K562 (cell line): ENCODE data around the gene CHD8.

ENCODE experiments used
- BCLAF1 ChIP-seq, 2 experiments: fragments of 450-650 bp in 1 of 2; IDR thresholded peaks; 2 replicates each; pipeline ENCODE4 v1.6.1; 2011 to 2017; ENCODE audit warnings: low read depth in 2 of 2, antibody characterized with exemption in 1 of 2, borderline replicate concordance in 1 of 2, low read length in 1 of 2, mild to moderate bottlenecking in 1 of 2, mixed read lengths in 1 of 2; ENCODE audit not compliant: control insufficient read depth in 1 of 2
- CEBPB ChIP-seq: fragments of 450-650 bp; IDR thresholded peaks from 2 replicates; pipeline ENCODE4 v1.6.1; 2016; ENCODE audit warnings: missing genetic modification characterization, missing compliant biosample characterization
- CGGBP1 ChIP-seq: fragments of 250-450 bp; sonication (Bioruptor Pico); IDR thresholded peaks from 2 replicates; pipeline ENCODE4 v1.9.0; 2021; ENCODE audit warnings: mild to moderate bottlenecking
- EZH2 ChIP-seq: IDR thresholded peaks from 2 replicates; pipeline ENCODE4 v1.6.1; 2012; ENCODE audit warnings: low read depth, mild to moderate bottlenecking, inconsistent platforms, low read length, borderline replicate concordance
- NRF1 ChIP-seq, 2 experiments: fragments of 450-650 bp; IDR thresholded peaks in 1 of 2; conservative IDR thresholded peaks in 1 of 2; 2 replicates each; pipeline ENCODE4 v1.6.1; 2014; ENCODE audit warnings: mild to moderate bottlenecking in 2 of 2
- POLR2B ChIP-seq: fragments of 450-650 bp; IDR thresholded peaks from 2 replicates; pipeline ENCODE4 v1.6.1; 2018; ENCODE audit warnings: low read depth; ENCODE audit not compliant: partially characterized antibody
- SOX6 ChIP-seq: fragments of 450-650 bp; IDR thresholded peaks from 2 replicates; pipeline ENCODE4 v1.6.1; 2014; ENCODE audit warnings: mild to moderate bottlenecking
- ZFP30 ChIP-seq: fragments of 250-450 bp; sonication (Bioruptor Pico); IDR thresholded peaks from 2 replicates; pipeline ENCODE4 v1.8.0; 2022; ENCODE audit warnings: moderate library complexity, mild to moderate bottlenecking, inconsistent platforms, borderline replicate concordance
- ZNF785 ChIP-seq: fragments of 250-450 bp; sonication (Bioruptor Pico); IDR thresholded peaks from 2 replicates; pipeline ENCODE4 v1.4.0; 2020; ENCODE audit warnings: mild to moderate bottlenecking
- ZZZ3 ChIP-seq: fragments of 450-650 bp; IDR thresholded peaks from 2 replicates; pipeline ENCODE4 v1.6.1; 2016; ENCODE audit warnings: antibody characterized with exemption, mild to moderate bottlenecking, moderate library complexity
- TF ChIP-seq, protein P1 (sequence below): IDR thresholded peaks from 3 replicates; pipeline ENCODE4 v1.6.1; 2011; ENCODE audit warnings: borderline replicate concordance, mild to moderate bottlenecking; ENCODE audit not compliant: insufficient read length, insufficient read depth

- no peak for TF ChIP-seq ZZZ3
- TF ChIP-seq CGGBP1 (CRISPR knock-in tag): no peak
- TF ChIP-seq BCLAF1 (IDR thresholded peaks at IDR 0.05; ENCODE audit: borderline replicate concordance in 1 of 2, control insufficient read depth in 1 of 2, low read depth in 2 of 2, low read length in 1 of 2): no peak
- TF ChIP-seq, protein P1, sequence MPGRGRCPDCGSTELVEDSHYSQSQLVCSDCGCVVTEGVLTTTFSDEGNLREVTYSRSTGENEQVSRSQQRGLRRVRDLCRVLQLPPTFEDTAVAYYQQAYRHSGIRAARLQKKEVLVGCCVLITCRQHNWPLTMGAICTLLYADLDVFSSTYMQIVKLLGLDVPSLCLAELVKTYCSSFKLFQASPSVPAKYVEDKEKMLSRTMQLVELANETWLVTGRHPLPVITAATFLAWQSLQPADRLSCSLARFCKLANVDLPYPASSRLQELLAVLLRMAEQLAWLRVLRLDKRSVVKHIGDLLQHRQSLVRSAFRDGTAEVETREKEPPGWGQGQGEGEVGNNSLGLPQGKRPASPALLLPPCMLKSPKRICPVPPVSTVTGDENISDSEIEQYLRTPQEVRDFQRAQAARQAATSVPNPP: no peak
- TF ChIP-seq ZFP30 (CRISPR knock-in tag): no peak
- no peak for TF ChIP-seq ZNF785 (CRISPR knock-in tag)
- no peak for TF ChIP-seq SOX6
- TF ChIP-seq NRF1 (conservative IDR thresholded peaks at IDR 0.05 in 1 of 2, IDR thresholded peaks at IDR 0.05 in 1 of 2): no peak
- TF ChIP-seq EZH2: no peak
- peak; percentile 20; the same call in 1 of the 2 replicates for TF ChIP-seq CEBPB (tag)
- no peak for TF ChIP-seq POLR2B
These were observed 39.2 kb upstream of the CHD8 start for GRCh38 chr14:21494902-21495762.
